ENCODE data around the gene TDRD6. TPM values are rescaled to one million over a fixed set of nuclear protein-coding genes. Genes with fewer than 3 reads are reported as not detected.

TDRD6 gene
- total RNA-seq, 1 donor from 2014 or later, result not detected

- no peak for DNase-seq (ENCODE audit: low read depth, low spot score)
Measured at GRCh38 chr6:46688117-46688965, 656 bp downstream of the TDRD6 start.

GRCh38 chr6:46688966-46689335 is 1.3 kb downstream of the TDRD6 start:
- no peak for DNase-seq (ENCODE audit: low read depth, low spot score)

- no peak for DNase-seq (ENCODE audit: low read depth, low spot score)
Measured at GRCh38 chr6:46689657-46690056, 2.0 kb downstream of the TDRD6 start.

- DNase-seq (ENCODE audit: low read depth, low spot score), result no peak
Measured at GRCh38 chr6:46690141-46690755, 2.6 kb downstream of the TDRD6 start.

DNA sequence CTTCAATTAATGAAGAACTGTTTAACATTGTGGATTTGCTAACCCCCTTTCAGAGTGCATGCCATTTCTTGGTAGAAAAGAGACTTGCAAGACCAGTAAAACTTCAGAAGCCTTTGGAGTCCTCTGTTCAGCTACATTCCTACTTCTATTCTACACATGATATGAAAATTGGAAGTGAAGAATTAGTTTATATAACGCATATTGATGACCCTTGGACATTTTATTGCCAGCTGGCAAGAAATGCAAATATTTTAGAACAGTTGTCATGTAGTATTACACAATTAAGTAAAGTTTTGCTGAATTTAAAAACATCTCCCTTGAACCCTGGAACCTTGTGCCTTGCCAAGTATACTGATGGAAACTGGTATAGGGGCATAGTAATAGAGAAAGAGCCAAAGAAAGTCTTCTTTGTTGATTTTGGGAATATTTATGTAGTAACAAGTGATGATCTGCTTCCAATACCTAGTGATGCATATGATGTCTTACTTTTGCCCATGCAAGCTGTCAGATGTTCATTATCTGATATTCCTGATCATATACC is 3.3 kb downstream of the TDRD6 start:
- DNase-seq (ENCODE audit: low read depth, low spot score), result no peak

DNA sequence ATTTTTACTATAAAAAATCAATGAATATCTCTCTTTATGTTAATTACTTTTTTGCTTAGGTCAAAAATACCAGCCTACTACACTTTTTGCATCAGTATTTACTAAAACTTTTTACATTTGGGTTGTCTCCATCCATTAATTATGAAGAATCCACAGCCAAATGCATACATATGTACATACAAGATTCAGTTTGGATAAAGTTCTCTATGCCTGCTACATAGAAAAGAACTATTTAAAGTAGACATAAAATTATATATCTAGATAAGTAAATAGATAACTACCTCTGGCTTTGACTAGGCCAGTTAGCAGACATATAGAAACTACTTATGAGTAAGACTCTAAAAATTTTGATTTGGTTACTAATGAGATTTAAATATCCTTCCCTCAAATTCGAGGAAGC is 12.3 kb downstream of the TDRD6 start:
- DNase-seq (ENCODE audit: low read depth, low spot score), result no peak

GRCh38 chr6:46704562-46704961 is 16.9 kb downstream of the TDRD6 start:
- no peak for DNase-seq (ENCODE audit: low read depth, low spot score)

DNA sequence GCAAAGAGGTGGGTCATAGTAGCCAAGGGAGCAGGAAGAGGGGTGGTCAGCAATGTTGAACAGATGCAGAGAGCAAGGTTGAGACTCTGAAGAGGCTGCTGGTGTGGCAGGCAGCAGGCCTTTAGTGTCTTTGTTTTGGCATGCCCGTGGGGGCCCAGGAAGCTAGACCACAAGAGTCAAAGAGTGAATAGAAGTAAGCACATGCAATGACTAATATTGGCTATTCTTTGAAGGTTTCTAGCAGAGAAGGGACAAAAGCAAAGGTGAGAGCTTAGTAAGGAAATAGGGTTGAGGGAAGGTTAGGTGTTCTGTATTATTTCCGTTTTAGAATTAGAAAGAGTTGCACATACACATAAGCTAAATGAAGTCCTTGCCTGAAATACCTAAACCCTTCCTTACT is 18.8 kb downstream of the TDRD6 start:
- DNase-seq (ENCODE audit: low read depth, low spot score), result no peak

- no peak for DNase-seq (ENCODE audit: low read depth, low spot score)
Measured at GRCh38 chr6:46711491-46711890, 23.8 kb downstream of the TDRD6 start.

- DNase-seq (ENCODE audit: low read depth, low spot score), result no peak
Measured at GRCh38 chr6:46715141-46715540, 27.5 kb downstream of the TDRD6 start.

DNA sequence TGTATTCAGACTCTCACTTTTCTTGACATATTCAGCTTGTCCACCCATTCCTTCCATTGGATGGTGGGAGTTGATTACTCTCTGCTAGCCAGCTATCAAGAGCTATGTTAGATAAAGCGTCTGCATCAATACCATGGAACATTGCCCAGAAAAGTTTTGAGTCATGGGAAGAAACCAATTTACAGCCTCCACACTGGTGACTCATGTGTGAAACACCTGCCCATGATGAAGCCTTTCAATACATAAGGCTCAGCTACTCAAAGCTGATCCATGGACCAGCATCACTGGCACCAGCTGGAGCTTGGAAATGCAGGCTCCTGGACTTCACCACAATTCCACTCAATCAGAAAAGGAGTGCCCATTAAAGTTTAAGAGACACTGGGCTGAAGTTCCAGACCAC is 31.4 kb downstream of the TDRD6 start:
- no peak for DNase-seq (ENCODE audit: low read depth, low spot score)

DNA sequence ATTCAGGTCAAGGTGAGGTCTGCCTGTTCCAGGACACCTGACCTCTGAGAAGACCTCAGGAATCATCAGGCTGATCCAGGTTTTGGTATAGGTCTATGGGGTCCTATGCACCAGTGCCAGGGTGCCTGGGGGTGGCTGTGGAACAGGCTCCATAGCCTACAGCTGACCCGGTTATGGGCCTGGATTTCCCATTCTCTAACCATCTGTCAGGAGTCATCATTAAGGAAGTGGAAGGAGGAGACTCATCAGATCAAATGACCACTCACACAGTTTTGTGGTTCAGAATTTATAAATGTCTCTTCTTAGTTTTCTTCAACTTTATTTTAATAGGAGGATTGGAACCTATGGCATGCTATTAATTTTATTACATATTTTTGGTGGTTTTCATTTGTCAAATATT is 32.7 kb downstream of the TDRD6 start:
- no peak for DNase-seq (ENCODE audit: low read depth, low spot score)

DNA sequence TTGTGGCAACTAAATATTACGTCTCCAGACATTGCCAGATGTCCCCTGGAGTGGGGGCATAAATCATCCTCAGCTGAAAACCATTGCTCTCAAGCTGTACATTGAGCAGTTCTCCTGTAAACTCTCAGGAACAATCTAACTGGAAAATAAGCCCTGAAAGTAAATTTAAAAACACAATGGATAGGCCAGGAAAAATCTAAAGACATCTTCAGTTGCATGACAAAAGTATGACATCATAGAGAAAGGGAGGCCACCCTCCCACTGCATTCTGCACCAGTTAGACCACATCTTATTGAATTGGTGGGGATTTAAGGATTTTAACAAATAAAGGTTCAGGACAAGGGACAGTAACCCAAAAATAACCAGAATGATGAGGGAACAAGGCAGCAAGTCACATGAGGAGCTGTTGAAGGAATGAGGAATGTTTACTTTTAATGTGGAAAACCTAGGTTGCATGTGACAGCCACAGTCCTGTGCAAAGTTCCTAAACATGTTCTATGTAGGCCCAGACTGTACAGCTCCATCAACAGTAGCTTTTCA is 42.2 kb downstream of the TDRD6 start:
- no peak for DNase-seq (ENCODE audit: low read depth, low spot score)

- DNase-seq (ENCODE audit: low read depth, low spot score), result no peak
Measured at GRCh38 chr6:46730921-46731461, 43.3 kb downstream of the TDRD6 start.

DNA sequence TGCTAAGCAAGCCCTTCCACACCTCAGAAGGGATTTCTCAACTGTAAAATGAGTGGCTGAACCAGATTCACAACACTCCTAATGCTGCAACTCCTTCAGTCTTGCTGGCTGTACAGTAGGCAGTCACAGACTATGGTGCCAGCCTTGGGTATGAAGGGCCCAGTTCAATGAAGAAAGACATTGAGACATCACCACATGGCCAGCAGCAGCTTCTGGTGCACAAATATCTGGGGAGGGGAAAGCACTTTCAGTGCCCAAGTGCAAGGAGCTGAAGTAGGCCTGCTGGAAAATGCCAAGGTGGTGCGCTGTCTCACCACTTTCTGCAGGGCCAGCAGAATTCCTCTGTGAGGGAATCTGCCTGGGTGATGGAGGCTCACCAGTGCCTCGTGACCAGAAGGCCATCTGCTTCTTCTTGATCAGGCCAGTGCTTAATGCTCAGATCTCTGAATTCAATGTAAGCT is 45.7 kb downstream of the TDRD6 start:
- DNase-seq (ENCODE audit: low read depth, low spot score), result no peak

- no peak for DNase-seq (ENCODE audit: low read depth, low spot score)
Measured at GRCh38 chr6:46734867-46735719, 47.4 kb downstream of the TDRD6 start, which contains the start of gene PLA2G7. PLA2G7 (minus strand) TSS chr6:46735375; CDS start chr6:46722891, 12,484 bp downstream.

- DNase-seq (ENCODE audit: low read depth, low spot score), result no peak
Measured at GRCh38 chr6:46735720-46736031, 48.0 kb downstream of the TDRD6 start.

- DNase-seq (ENCODE audit: low read depth, low spot score), result no peak
Measured at GRCh38 chr6:46736906-46737305, 49.2 kb downstream of the TDRD6 start.

GRCh38 chr6:46741482-46741881 is 53.8 kb downstream of the TDRD6 start:
- DNase-seq (ENCODE audit: low read depth, low spot score), result no peak

GRCh38 chr6:46741910-46742309 is 54.2 kb downstream of the TDRD6 start:
- DNase-seq (ENCODE audit: low read depth, low spot score), result no peak

- DNase-seq (ENCODE audit: low read depth, low spot score), result no peak
Measured at GRCh38 chr6:46743425-46744158, 55.9 kb downstream of the TDRD6 start.
